ENCODE measurements around the gene ALOX12B. TPM values are rescaled to one million over a fixed set of nuclear protein-coding genes. Genes with fewer than 3 reads are reported as not detected.

ALOX12B gene
- total RNA-seq = 0.57 and 1.7 TPM in 2 replicates

DNA sequence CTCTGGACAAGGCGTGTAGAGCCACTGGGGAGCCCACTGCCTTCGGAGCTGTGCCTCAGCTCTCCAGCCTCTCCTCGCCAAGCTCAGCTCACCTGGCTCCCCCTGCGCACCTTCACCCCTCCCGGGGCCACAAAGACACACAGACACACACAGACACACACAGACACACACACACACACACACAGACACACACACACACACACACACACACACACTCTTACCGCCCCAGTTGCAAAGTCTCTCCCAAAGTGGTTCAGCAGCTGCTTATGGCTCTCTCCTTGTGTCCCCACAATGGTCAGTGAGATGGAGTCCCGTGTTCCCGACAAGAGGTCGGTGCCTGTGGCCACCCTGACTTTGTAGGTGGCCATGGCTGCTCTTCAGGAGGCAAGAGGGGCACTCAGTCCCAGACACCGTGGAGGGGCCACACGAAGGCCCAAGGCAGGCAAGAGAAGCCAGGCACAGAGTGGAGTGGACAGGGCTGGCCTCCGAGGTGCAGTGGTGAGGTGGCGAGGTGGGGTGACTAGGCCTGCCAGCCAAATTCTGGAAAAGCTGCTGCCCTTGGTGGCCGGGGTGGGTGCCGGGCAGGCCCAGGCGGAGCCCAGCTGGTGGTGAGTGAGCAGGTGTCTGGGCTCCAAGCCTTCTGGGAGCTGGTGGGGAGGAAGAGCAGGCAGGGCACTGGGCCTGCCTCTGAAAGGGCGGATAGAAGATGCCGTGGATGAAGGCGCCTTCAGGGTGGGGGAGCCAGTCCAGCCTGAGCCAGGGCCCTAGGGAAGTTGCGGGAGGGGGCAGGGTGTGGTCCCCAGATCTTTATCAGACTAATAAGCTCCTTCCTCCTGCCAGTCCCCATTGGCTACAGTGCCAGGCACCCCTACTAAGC lies at the start of gene ALOX12B:
TSS of gene ALOX12B (minus strand) at position 642 of the 877 bp plus-strand sequence. CDS start at position 368, 274 bp downstream.

DNA sequence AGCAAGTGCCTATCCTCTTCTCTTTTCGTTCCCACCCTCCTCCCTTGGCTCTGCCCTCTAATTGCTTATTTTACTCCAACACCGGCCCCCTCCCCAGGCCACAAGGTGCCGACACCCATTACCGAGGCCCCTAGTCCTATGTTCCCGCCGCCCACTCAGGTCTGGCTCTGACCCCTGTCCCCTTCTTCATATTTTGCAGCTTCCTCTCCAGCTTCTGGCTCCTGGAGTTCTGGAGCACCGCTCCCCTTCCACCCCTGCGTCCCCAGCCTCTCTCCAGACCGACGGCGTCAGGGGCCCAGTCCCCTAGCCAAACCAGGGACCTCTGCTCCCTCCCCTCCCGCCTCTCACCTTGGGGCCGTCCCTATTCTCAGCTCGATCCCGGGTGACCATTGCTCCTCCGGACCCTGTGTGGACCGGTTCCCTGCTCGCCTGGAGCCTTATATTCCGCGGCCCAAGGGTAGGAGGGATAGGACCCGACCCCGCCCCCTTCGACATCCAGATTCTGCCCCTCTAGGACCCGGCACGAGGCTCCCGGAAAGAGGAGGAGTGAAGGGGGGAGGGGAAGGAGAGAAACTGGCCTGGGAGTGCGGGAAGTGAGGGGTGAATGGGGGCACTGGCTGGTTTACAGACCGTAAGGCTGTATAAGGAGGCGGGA lies 36.3 kb upstream of the ALOX12B start, which contains the start of gene HES7:
TSS of gene HES7 (minus strand) at position 412 of the 655 bp plus-strand sequence. CDS start at position 390, 22 bp downstream.

DNA sequence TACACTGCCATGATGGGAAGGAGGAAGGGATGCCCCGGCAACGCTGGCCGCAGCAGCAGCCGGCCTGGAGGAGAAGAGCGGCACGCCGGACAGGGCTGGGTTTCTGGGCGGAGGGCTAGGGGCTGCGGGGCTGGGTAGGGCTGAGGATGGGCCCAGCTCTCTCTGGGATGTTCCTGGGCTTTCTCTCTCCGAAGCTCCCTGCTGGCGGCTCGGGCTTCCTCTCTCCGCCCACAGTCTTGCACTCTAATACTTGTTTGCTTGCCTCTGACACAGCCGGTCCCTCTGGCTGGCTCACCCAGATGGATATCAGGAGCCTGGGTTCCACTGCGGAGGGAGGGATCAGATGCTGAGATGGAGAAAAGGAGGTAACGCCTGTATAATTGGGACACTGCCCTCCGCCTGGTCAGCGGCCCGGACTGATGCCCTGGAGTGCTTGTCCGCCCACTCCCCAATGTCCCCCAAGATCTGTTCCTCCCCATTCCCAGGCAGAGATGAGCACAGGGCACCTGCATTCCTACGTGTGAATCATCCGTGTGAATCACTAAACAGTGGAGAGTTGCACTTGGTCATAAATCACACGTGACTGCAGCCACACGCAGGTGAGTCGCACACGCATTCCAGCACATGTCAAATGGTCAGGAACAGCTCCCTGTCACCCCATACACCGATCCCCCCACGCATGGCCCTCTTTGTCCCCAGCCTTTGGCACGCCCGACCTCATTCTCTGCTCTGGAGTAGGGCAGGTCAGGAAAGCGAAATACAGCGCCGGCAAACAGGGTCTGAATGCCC lies 30.7 kb upstream of the ALOX12B start, which contains the start of gene ALOXE3:
TSS of gene ALOXE3 (minus strand) at position 535 of the 789 bp plus-strand sequence. CDS start at position 11, 524 bp downstream.

DNA sequence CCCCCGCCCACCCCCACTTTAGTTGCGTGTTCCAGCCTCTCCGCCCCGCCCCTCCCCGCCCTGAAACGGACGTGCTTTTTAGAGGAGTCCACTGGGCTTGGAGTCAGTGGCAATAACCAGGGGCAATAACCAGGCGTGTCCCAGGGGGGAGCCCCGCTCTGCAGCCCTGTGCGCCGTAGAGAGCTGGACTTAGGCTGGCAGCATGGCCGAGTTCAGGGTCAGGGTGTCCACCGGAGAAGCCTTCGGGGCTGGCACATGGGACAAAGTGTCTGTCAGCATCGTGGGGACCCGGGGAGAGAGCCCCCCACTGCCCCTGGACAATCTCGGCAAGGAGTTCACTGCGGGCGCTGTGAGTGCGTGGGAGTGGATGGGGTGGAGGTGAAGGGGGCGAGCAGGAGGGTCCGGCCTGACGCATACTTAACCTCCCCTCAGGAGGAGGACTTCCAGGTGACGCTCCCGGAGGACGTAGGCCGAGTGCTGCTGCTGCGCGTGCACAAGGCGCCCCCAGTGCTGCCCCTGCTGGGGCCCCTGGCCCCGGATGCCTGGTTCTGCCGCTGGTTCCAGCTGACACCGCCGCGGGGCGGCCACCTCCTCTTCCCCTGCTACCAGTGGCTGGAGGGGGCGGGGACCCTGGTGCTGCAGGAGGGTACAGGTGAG lies 48.4 kb downstream of the ALOX12B start, which contains the start of gene ALOX15B:
TSS of gene ALOX15B (plus strand) at position 106 of the 657 bp plus-strand sequence. CDS start at position 203, 97 bp downstream.

Other genes with a start within 250 kb of the ALOX12B start
- under 0.01 and 0.85 TPM in 2 replicates for gene TMEM88, start 232.7 kb downstream of the ALOX12B start, total RNA-seq
- 18.2 and 27.3 TPM in 2 replicates for gene NAA38, start 230.2 kb downstream of the ALOX12B start, total RNA-seq
- 15.7 and 16.4 TPM in 2 replicates for gene CYB5D1, start 229.7 kb downstream of the ALOX12B start, total RNA-seq
- 62.2 and 167 TPM in 2 replicates for gene CHD3, start 198.9 kb downstream of the ALOX12B start, total RNA-seq
- gene RNF227, start 171.4 kb downstream of the ALOX12B start, total RNA-seq = 12.6 and 15.2 TPM in 2 replicates
- under 0.01 and 0.21 TPM in 2 replicates for gene KCNAB3, start 157.9 kb downstream of the ALOX12B start, total RNA-seq
- 26.7 and 47.7 TPM in 2 replicates for gene TRAPPC1, start 155.8 kb downstream of the ALOX12B start, total RNA-seq
- 12.0 and 18.7 TPM in 2 replicates for gene CNTROB, start 155.5 kb downstream of the ALOX12B start, total RNA-seq
- 0.28 TPM in 1 of 2 replicates, not detected in the other for gene GUCY2D, start 85.1 kb downstream of the ALOX12B start, total RNA-seq
- gene ALOX15B, start 48.7 kb downstream of the ALOX12B start, total RNA-seq = 20.8 and 72.9 TPM in 2 replicates
- gene ALOXE3, start 30.8 kb upstream of the ALOX12B start, total RNA-seq = 2.3 and 3.1 TPM in 2 replicates
- 0.28 and 1.0 TPM in 2 replicates for gene HES7, start 36.4 kb upstream of the ALOX12B start, total RNA-seq
- 28.0 and 74.1 TPM in 2 replicates for gene PER1, start 64.7 kb upstream of the ALOX12B start, total RNA-seq
- 3.8 and 4.4 TPM in 2 replicates for gene VAMP2, start 75.2 kb upstream of the ALOX12B start, total RNA-seq
- 17.7 and 18.1 TPM in 2 replicates for gene TMEM107, start 88.7 kb upstream of the ALOX12B start, total RNA-seq
- gene BORCS6, start 102.5 kb upstream of the ALOX12B start, total RNA-seq = 4.1 and 5.3 TPM in 2 replicates
- under 0.01 and 0.21 TPM in 2 replicates for gene AURKB, start 122.9 kb upstream of the ALOX12B start, total RNA-seq
- gene CTC1, start 160.3 kb upstream of the ALOX12B start, total RNA-seq = 4.8 and 9.1 TPM in 2 replicates
- gene PFAS, start 161.6 kb upstream of the ALOX12B start, total RNA-seq = 11.3 and 13.7 TPM in 2 replicates
- 9.3 and 17.1 TPM in 2 replicates for gene RANGRF, start 201.0 kb upstream of the ALOX12B start, total RNA-seq
- 0.34 and 0.57 TPM in 2 replicates for gene SLC25A35, start 207.7 kb upstream of the ALOX12B start, total RNA-seq
- not detected in 2 replicates for gene ARHGEF15, start 222.5 kb upstream of the ALOX12B start, total RNA-seq

Measured in nasal cavity respiratory epithelium epithelial cell of viscerocranial mucosa (primary cell).